Ectodermal cell (in vitro differentiated cells): Measurements from ENCODE around the gene N4BP3.

ENCODE experiments used
- H3K27ac ChIP-seq: 2 replicates; pipeline ENCODE4 v1.7.0; 2013; ENCODE audit warnings: mild to moderate bottlenecking, low read depth, low read length; ENCODE audit not compliant: insufficient read depth, poor library complexity, severe bottlenecking
- H3K27me3 ChIP-seq: 2 replicates; pipeline ENCODE4 v1.7.0; 2013; ENCODE audit warnings: mild to moderate bottlenecking, low read length; ENCODE audit not compliant: insufficient read depth, control insufficient read depth, poor library complexity, severe bottlenecking
- H3K36me3 ChIP-seq: one replicate; pipeline ENCODE4 v1.7.0; 2013; ENCODE audit warnings: low read length; ENCODE audit not compliant: control insufficient read depth, insufficient read depth
- H3K4me1 ChIP-seq: one replicate; pipeline ENCODE4 v1.7.0; 2013; ENCODE audit warnings: low read length; ENCODE audit not compliant: control insufficient read depth, insufficient read depth
- H3K4me3 ChIP-seq: 2 replicates; pipeline ENCODE4 v1.7.0; 2013; ENCODE audit warnings: low read depth, low read length, control low read depth; ENCODE audit not compliant: insufficient read depth
- H3K9me3 ChIP-seq: 2 replicates; pipeline ENCODE4 v1.7.0; 2013; ENCODE audit warnings: mild to moderate bottlenecking, low read length, moderate library complexity; ENCODE audit not compliant: control insufficient read depth
- WGBS, 2 experiments: methylation state at CpG; one replicate each; pipeline ENCODE4 v1.1.7; 2013; ENCODE audit warnings: missing lambda C conversion rate in 2 of 2; 5-methylcytosine and 5-hydroxymethylcytosine counted together

Gene N4BP3

GRCh38 chr5:178145965-178146820, 32.9 kb downstream of the N4BP3 start:
- H3K36me3 ChIP-seq: peaks cover 35% of the 10 kb centered on the region
- no peaks in the 10 kb centered on the region for H3K9me3 ChIP-seq
- H3K27ac ChIP-seq: no peak overlapping the region
- H3K27me3 ChIP-seq: no peaks in the 10 kb centered on the region
- WGBS, 2 experiments: 71 to 73% methylated on average over 14 of the region's 14 CpGs
- no peaks in the 10 kb centered on the region for H3K4me1 ChIP-seq
- H3K4me3 ChIP-seq: no peak overlapping the region

GRCh38 chr5:178147406-178147805, 34.1 kb downstream of the N4BP3 start:
- peaks cover 2% of the 10 kb centered on the region for H3K4me1 ChIP-seq
- H3K4me3 ChIP-seq: no peak overlapping the region
- H3K27me3 ChIP-seq: no peaks in the 10 kb centered on the region
- no peaks in the 10 kb centered on the region for H3K9me3 ChIP-seq
- 90% methylated on average over 15 of the region's 15 CpGs for WGBS, 2 experiments
- peaks cover 40% of the 10 kb centered on the region for H3K36me3 ChIP-seq
- no peak overlapping the region for H3K27ac ChIP-seq

GRCh38 chr5:178149199-178149932, 36.0 kb downstream of the N4BP3 start:
- peaks cover 40% of the 10 kb centered on the region for H3K36me3 ChIP-seq

GRCh38 chr5:178150977-178151734, 37.8 kb downstream of the N4BP3 start:
- 85 to 87% methylated on average over 11 of the region's 11 CpGs for WGBS, 2 experiments
- Histone ChIP-seq H3K4me1 (peaks cover 9% of the 10 kb centered on the region), H3K36me3 (peaks cover 40% of the 10 kb centered on the region), H3K27ac (no peak overlapping the region), H3K4me3 (no peak overlapping the region), H3K9me3 (no peaks in the 10 kb centered on the region), H3K27me3 (no peaks in the 10 kb centered on the region)

More at GRCh38 chr5:178149199-178149932, 36.0 kb downstream of the N4BP3 start:
- no peak overlapping the region for H3K27ac ChIP-seq
- 93 to 94% methylated on average over 11 of the region's 11 CpGs for WGBS, 2 experiments
- H3K9me3 ChIP-seq: no peaks in the 10 kb centered on the region
- no peak overlapping the region for H3K4me3 ChIP-seq
- H3K27me3 ChIP-seq: no peaks in the 10 kb centered on the region
- H3K4me1 ChIP-seq: peaks cover 9% of the 10 kb centered on the region

GRCh38 chr5:178152491-178153444, 39.4 kb downstream of the N4BP3 start:
- Histone ChIP-seq H3K36me3 (peaks cover 27% of the 10 kb centered on the region), H3K27ac (peak overlapping the region; percentile 60), H3K4me3 (peak overlapping the region; percentile 90), H3K9me3 (no peaks in the 10 kb centered on the region), H3K4me1 (peaks cover 9% of the 10 kb centered on the region), H3K27me3 (no peaks in the 10 kb centered on the region)
- 54 to 57% methylated on average over 31 of the region's 31 CpGs for WGBS, 2 experiments

- H3K4me3 ChIP-seq: peak within 1 kb of the TSS; percentile 90
- H3K27me3 ChIP-seq: no peaks in the 10 kb centered on the region
- peaks cover 9% of the 10 kb centered on the region for H3K4me1 ChIP-seq
- peak within 1 kb of the TSS; percentile 60 for H3K27ac ChIP-seq
- H3K36me3 ChIP-seq: peaks cover 17% of the 10 kb centered on the region
- H3K9me3 ChIP-seq: no peaks in the 10 kb centered on the region
- 6 to 7% methylated on average over 68 of the region's 68 CpGs for WGBS, 2 experiments
Measured at GRCh38 chr5:178153530-178154340, 40.4 kb downstream of the N4BP3 start, which contains the start of gene NHP2. Gene NHP2, minus strand, starts transcription at chr5:178153885. Its CDS starts 68 bp downstream, at chr5:178153817.

GRCh38 chr5:178155065-178155464, 41.7 kb downstream of the N4BP3 start:
- Histone ChIP-seq H3K27me3 (no peaks in the 10 kb centered on the region), H3K36me3 (peaks cover 11% of the 10 kb centered on the region), H3K4me3 (no peak overlapping the region), H3K9me3 (no peaks in the 10 kb centered on the region), H3K27ac (no peak overlapping the region), H3K4me1 (peaks cover 9% of the 10 kb centered on the region)
- WGBS, 2 experiments: 93 to 94% methylated on average over 8 of the region's 8 CpGs

- Histone ChIP-seq H3K4me3 (no peak overlapping the region), H3K36me3 (no peaks in the 10 kb centered on the region), H3K9me3 (no peaks in the 10 kb centered on the region), H3K27me3 (peaks cover 7% of the 10 kb centered on the region), H3K27ac (no peak overlapping the region), H3K4me1 (no peaks in the 10 kb centered on the region)
- 82 to 93% methylated on average over 5 of the region's 5 CpGs for WGBS, 2 experiments
Measured at GRCh38 chr5:178160176-178160575, 46.8 kb downstream of the N4BP3 start.
